ENCODE data around the gene PTPRN2. TPM values are rescaled to one million over a fixed set of nuclear protein-coding genes. Genes with fewer than 3 reads are reported as not detected.

Gene PTPRN2
- total and polyA plus RNA-seq, 2 donors (not counting 1 experiment from before 2014, with no cell fraction given) = 0.54 to 1.2 TPM

- no peak overlapping the region for H2AFZ ChIP-seq (ENCODE audit: low read length)
- H3K27me3 ChIP-seq (ENCODE audit: control insufficient read depth, insufficient read depth, low read length) = no peaks in the 10 kb centered on the region
- no peaks in the 10 kb centered on the region for H4K20me1 ChIP-seq (ENCODE audit: control insufficient read depth, extremely low read depth, insufficient read depth, low read length)
- H3K9me3 ChIP-seq (ENCODE audit: control insufficient read depth, insufficient read depth, low read depth, low read length) = peaks cover 8% of the 10 kb centered on the region
- no peak overlapping the region for H3K27ac ChIP-seq (ENCODE audit: insufficient read depth, low read length)
- H3K4me3 ChIP-seq (replicated peaks in 1 of 4; ENCODE audit: control extremely low read depth in 1 of 4, insufficient read depth in 1 of 4, low read depth in 3 of 4, low read length in 4 of 4) = no peak overlapping the region
- TF ChIP-seq CTCF (conservative IDR thresholded peaks at IDR 0.05 in 1 of 2, IDR thresholded peaks at IDR 0.05 in 1 of 2; ENCODE audit: low read depth in 1 of 2, low read length in 2 of 2) (no peak), EZH2 (IDR thresholded peaks at IDR 0.05; ENCODE audit: low read length, missing control alignments) (no peak)
- H3K9ac ChIP-seq (ENCODE audit: insufficient read depth, low read length) = no peak overlapping the region
- no peak overlapping the region for H3K4me2 ChIP-seq (ENCODE audit: extremely low read depth, insufficient read depth, low read length)
- H3K36me3 ChIP-seq (ENCODE audit: control insufficient read depth, insufficient read depth, low read length) = no peaks in the 10 kb centered on the region
- no peak for DNase-seq (ENCODE audit: low read depth in 2 of 2)
- no peaks in the 10 kb centered on the region for H3K79me2 ChIP-seq (ENCODE audit: control insufficient read depth, insufficient read depth, low read length)
- no peaks in the 10 kb centered on the region for H3K4me1 ChIP-seq (ENCODE audit: control insufficient read depth, extremely low read depth, insufficient read depth, low read length)
Measured at GRCh38 chr7:157815706-157816022, 772.0 kb downstream of the PTPRN2 start.

GRCh38 chr7:157814931-157815705, 772.5 kb downstream of the PTPRN2 start:
- Histone ChIP-seq H3K4me2 (ENCODE audit: extremely low read depth, insufficient read depth, low read length) (no peak overlapping the region), H3K27me3 (ENCODE audit: control insufficient read depth, insufficient read depth, low read length) (no peaks in the 10 kb centered on the region), H3K27ac (ENCODE audit: insufficient read depth, low read length) (no peak overlapping the region), H2AFZ (ENCODE audit: low read length) (no peak overlapping the region), H3K36me3 (ENCODE audit: control insufficient read depth, insufficient read depth, low read length) (no peaks in the 10 kb centered on the region), H4K20me1 (ENCODE audit: control insufficient read depth, extremely low read depth, insufficient read depth, low read length) (no peaks in the 10 kb centered on the region), H3K9ac (ENCODE audit: insufficient read depth, low read length) (no peak overlapping the region), H3K79me2 (ENCODE audit: control insufficient read depth, insufficient read depth, low read length) (no peaks in the 10 kb centered on the region), H3K4me1 (ENCODE audit: control insufficient read depth, extremely low read depth, insufficient read depth, low read length) (no peaks in the 10 kb centered on the region), H3K4me3 (replicated peaks in 1 of 4; ENCODE audit: control extremely low read depth in 1 of 4, insufficient read depth in 1 of 4, low read depth in 3 of 4, low read length in 4 of 4) (no peak overlapping the region), H3K9me3 (ENCODE audit: control insufficient read depth, insufficient read depth, low read depth, low read length) (peaks cover 8% of the 10 kb centered on the region)
- TF ChIP-seq EZH2 (IDR thresholded peaks at IDR 0.05; ENCODE audit: low read length, missing control alignments) = no peak
- no peak for TF ChIP-seq CTCF (conservative IDR thresholded peaks at IDR 0.05 in 1 of 2, IDR thresholded peaks at IDR 0.05 in 1 of 2; ENCODE audit: low read depth in 1 of 2, low read length in 2 of 2)
- no peak for DNase-seq (ENCODE audit: low read depth in 2 of 2)

- no peak for DNase-seq (ENCODE audit: low read depth in 2 of 2)
- H3K9me3 ChIP-seq (ENCODE audit: control insufficient read depth, insufficient read depth, low read depth, low read length) = peaks cover 5% of the 10 kb centered on the region
- no peak overlapping the region for H3K27ac ChIP-seq (ENCODE audit: insufficient read depth, low read length)
- no peaks in the 10 kb centered on the region for H3K79me2 ChIP-seq (ENCODE audit: control insufficient read depth, insufficient read depth, low read length)
- no peak for TF ChIP-seq CTCF (conservative IDR thresholded peaks at IDR 0.05 in 1 of 2, IDR thresholded peaks at IDR 0.05 in 1 of 2; ENCODE audit: low read depth in 1 of 2, low read length in 2 of 2)
- TF ChIP-seq EZH2 (IDR thresholded peaks at IDR 0.05; ENCODE audit: low read length, missing control alignments) = no peak
- H2AFZ ChIP-seq (ENCODE audit: low read length) = no peak overlapping the region
- no peak overlapping the region for H3K9ac ChIP-seq (ENCODE audit: insufficient read depth, low read length)
- H3K36me3 ChIP-seq (ENCODE audit: control insufficient read depth, insufficient read depth, low read length) = no peaks in the 10 kb centered on the region
- H3K27me3 ChIP-seq (ENCODE audit: control insufficient read depth, insufficient read depth, low read length) = no peaks in the 10 kb centered on the region
- no peak overlapping the region for H3K4me3 ChIP-seq (replicated peaks in 1 of 4; ENCODE audit: control extremely low read depth in 1 of 4, insufficient read depth in 1 of 4, low read depth in 3 of 4, low read length in 4 of 4)
- H4K20me1 ChIP-seq (ENCODE audit: control insufficient read depth, extremely low read depth, insufficient read depth, low read length) = no peaks in the 10 kb centered on the region
- H3K4me1 ChIP-seq (ENCODE audit: control insufficient read depth, extremely low read depth, insufficient read depth, low read length) = no peaks in the 10 kb centered on the region
- no peak overlapping the region for H3K4me2 ChIP-seq (ENCODE audit: extremely low read depth, insufficient read depth, low read length)
Measured at GRCh38 chr7:157813741-157814661, 773.6 kb downstream of the PTPRN2 start.

All from fibroblast of lung (primary cell).